Natural killer cell (primary cell): ENCODE measurements around the gene CDKL5. TPM values are rescaled to one million over a fixed set of nuclear protein-coding genes. Genes with fewer than 3 reads are reported as not detected.

Experiments used
- ATAC-seq, 3 donors: fragments of 150-1000 bp in 2 of 3; fragments of 200-7000 bp in 1 of 3; cut with Tn5 transposase; 1 replicate in 1 of 3; 2 replicates in 2 of 3; pipeline ENCODE4 v1.10.0; 2021; ENCODE audit warnings: mild to moderate bottlenecking in 2 of 3, moderate library complexity in 2 of 3
- DNase-seq, 2 donors: peaks; one replicate each; pipeline versions ENCODE4 v3.0.0 to v3.0.0-alpha.2; 2013 to 2021; ENCODE audit warnings: mixed read lengths in 1 of 2
- H3K27ac ChIP-seq: one replicate; pipeline ENCODE4 v1.5.1; 2013; ENCODE audit warnings: mild to moderate bottlenecking, low read length
- H3K27me3 ChIP-seq: one replicate; pipeline ENCODE4 v1.6.1; 2013; ENCODE audit warnings: low read length; ENCODE audit not compliant: control insufficient read depth, insufficient read depth
- H3K36me3 ChIP-seq: one replicate; pipeline ENCODE4 v1.6.1; 2013; ENCODE audit warnings: low read length; ENCODE audit not compliant: control insufficient read depth, insufficient read depth
- H3K4me1 ChIP-seq: one replicate; pipeline ENCODE4 v1.6.1; 2013; ENCODE audit warnings: low read length; ENCODE audit not compliant: control insufficient read depth, insufficient read depth
- H3K4me3 ChIP-seq: one replicate; pipeline ENCODE4 v1.5.1; 2013; ENCODE audit warnings: low read length
- H3K9me3 ChIP-seq: one replicate; pipeline ENCODE4 v1.6.1; 2013; ENCODE audit warnings: low read length; ENCODE audit not compliant: control insufficient read depth, insufficient read depth
- H3K27ac Mint-ChIP-seq, 2 donors: one replicate each; pipeline ENCODE4 v1.8.0; 2022; ENCODE audit warnings: mild to moderate bottlenecking in 2 of 2, mixed read lengths in 2 of 2, moderate library complexity in 1 of 2
- H3K27me3 Mint-ChIP-seq, 2 donors: one replicate each; pipeline ENCODE4 v1.8.0; 2022; ENCODE audit warnings: low read depth in 2 of 2, mixed read lengths in 2 of 2
- H3K36me3 Mint-ChIP-seq: one replicate; pipeline ENCODE4 v1.8.0; 2022; ENCODE audit warnings: mixed read lengths
- H3K4me1 Mint-ChIP-seq, 2 donors: one replicate each; pipeline ENCODE4 v1.8.0; 2022; ENCODE audit warnings: mixed read lengths in 2 of 2
- H3K4me3 Mint-ChIP-seq: one replicate; pipeline ENCODE4 v1.8.0; 2022; ENCODE audit warnings: mild to moderate bottlenecking, moderate library complexity, mixed read lengths
- H3K9me3 Mint-ChIP-seq, 2 donors: one replicate each; pipeline ENCODE4 v1.8.0; 2022; ENCODE audit warnings: mixed read lengths in 2 of 2
- CTCF ChIP-seq: fragments of 200-600 bp; IDR thresholded peaks from one replicate; pipeline ENCODE4 v1.8.0; 2022; ENCODE audit warnings: antibody characterized with exemption
- WGBS: methylation state at CpG from one replicate; pipeline ENCODE4 v1.1.7; 2013; ENCODE audit warnings: missing lambda C conversion rate; ENCODE audit not compliant: insufficient coverage; 5-methylcytosine and 5-hydroxymethylcytosine counted together
- intact Hi-C: fragments of 100-400 bp; cut with micrococcal nuclease; formaldehyde crosslinking; loops from one replicate; pipeline ENCODE4 v1.14.2; 2022
- total RNA-seq, 4 donors: library from RNA; stranded (reverse); fragments of 120-200 nt in 1 of 4; gene quantifications; one replicate each; pipeline versions ENCODE4 v1.2.3 to v1.2.4, GENCODE V29; 2013 to 2022

CDKL5 gene
- total RNA-seq, 3 donors from 2014 or later (not counting 1 experiment from before 2014, with no cell fraction given): 3.4 to 4.3 (median 3.5) TPM

- Mint-ChIP-seq H3K4me3 (no peak overlapping the region), H3K9me3 (no peaks in the 10 kb centered on the region), H3K36me3 (no peaks in the 10 kb centered on the region), H3K27ac (no peak overlapping the region), H3K27me3 (no peaks in the 10 kb centered on the region), H3K4me1 (no peaks in the 10 kb centered on the region)
- no peak overlapping the region for H3K4me3 ChIP-seq
- no peaks in the 10 kb centered on the region for H3K36me3 ChIP-seq
- intact Hi-C loops: no loop called here
- 94% methylated on average over 8 of the region's 8 CpGs for WGBS
- DNase-seq (no peak), ATAC-seq (no peak)
- H3K27ac ChIP-seq: no peak overlapping the region
- no peaks in the 10 kb centered on the region for H3K27me3 ChIP-seq
- H3K9me3 ChIP-seq: no peaks in the 10 kb centered on the region
- no peaks in the 10 kb centered on the region for H3K4me1 ChIP-seq
- TF ChIP-seq CTCF: no peak
These were observed 18.7 kb upstream of the CDKL5 start for GRCh38 chrX:18406531-18407266.

GRCh38 chrX:18410038-18410437 lies 15.4 kb upstream of the CDKL5 start:
- TF ChIP-seq CTCF: no peak
- H3K4me3 Mint-ChIP-seq: no peak overlapping the region
- H3K9me3 Mint-ChIP-seq: no peaks in the 10 kb centered on the region
- Histone ChIP-seq H3K27ac (no peak overlapping the region), H3K4me1 (no peaks in the 10 kb centered on the region), H3K9me3 (no peaks in the 10 kb centered on the region), H3K36me3 (no peaks in the 10 kb centered on the region), H3K27me3 (no peaks in the 10 kb centered on the region), H3K4me3 (no peak overlapping the region)
- H3K4me1 Mint-ChIP-seq: no peaks in the 10 kb centered on the region
- H3K27me3 Mint-ChIP-seq: no peaks in the 10 kb centered on the region
- H3K27ac Mint-ChIP-seq: no peak overlapping the region
- no CpG with 5 or more reads among the region's 5 CpGs for WGBS
- intact Hi-C loops: no loop called here
- no peak for ATAC-seq
- DNase-seq: peak in 1 of 2 donors; percentile 25
- no peaks in the 10 kb centered on the region for H3K36me3 Mint-ChIP-seq

- H3K9me3 ChIP-seq: no peaks in the 10 kb centered on the region
- no peak overlapping the region for H3K4me3 Mint-ChIP-seq
- no peaks in the 10 kb centered on the region for H3K4me1 ChIP-seq
- H3K36me3 ChIP-seq: no peaks in the 10 kb centered on the region
- H3K27me3 ChIP-seq: no peaks in the 10 kb centered on the region
- no peaks in the 10 kb centered on the region for H3K4me1 Mint-ChIP-seq
- H3K9me3 Mint-ChIP-seq: no peaks in the 10 kb centered on the region
- peaks cover 6 to 10% of the 10 kb centered on the region in 2 donors for H3K27me3 Mint-ChIP-seq
- DNase-seq (no peak), ATAC-seq (no peak)
- no peak for TF ChIP-seq CTCF
- H3K4me3 ChIP-seq: no peak overlapping the region
- no peak overlapping the region for H3K27ac ChIP-seq
- intact Hi-C loops: no loop called here
- no peaks in the 10 kb centered on the region for H3K36me3 Mint-ChIP-seq
- no peak overlapping the region for H3K27ac Mint-ChIP-seq
These were observed 10.0 kb upstream of the CDKL5 start for GRCh38 chrX:18415386-18415785.

- Histone ChIP-seq H3K4me1 (no peaks in the 10 kb centered on the region), H3K4me3 (no peak overlapping the region), H3K9me3 (no peaks in the 10 kb centered on the region), H3K27ac (no peak overlapping the region), H3K27me3 (no peaks in the 10 kb centered on the region), H3K36me3 (no peaks in the 10 kb centered on the region)
- H3K9me3 Mint-ChIP-seq: no peaks in the 10 kb centered on the region
- DNase-seq (no peak), ATAC-seq (no peak)
- intact Hi-C loops: loop anchor here (10.0 kb wide), 1 partner anchor 252 kb away; the partner anchor contains the start of gene RS1
- peaks cover 16% of the 10 kb centered on the region in 2 donors for H3K4me1 Mint-ChIP-seq
- no peak for TF ChIP-seq CTCF
- no peak overlapping the region for H3K27ac Mint-ChIP-seq
- 84% methylated on average over 3 of the region's 5 CpGs for WGBS
- H3K27me3 Mint-ChIP-seq: peaks cover 3 to 32% of the 10 kb centered on the region in 2 donors
- peak overlapping the region; percentile 0 for H3K4me3 Mint-ChIP-seq
- H3K36me3 Mint-ChIP-seq: no peaks in the 10 kb centered on the region
These were observed 3.1 kb upstream of the CDKL5 start for GRCh38 chrX:18422325-18422724.
